Activated CD4-positive, alpha-beta memory T cell treated with anti-CD3 and anti-CD28 coated beads for 36 hours (primary cell): ENCODE results near the gene LITAFD. TPM values are rescaled to one million over a fixed set of nuclear protein-coding genes. Genes with fewer than 3 reads are reported as not detected.

ENCODE experiments used
- CTCF ChIA-PET: fragments of 350-600 bp; sonication (Branson Sonifier 250); formaldehyde crosslinking; loops from one replicate; lab custom pipeline; 2021; ENCODE audit warnings: antibody characterized with exemption, inconsistent platforms; lab: Charles Lee
- POLR2A ChIA-PET: fragments of 350-600 bp; sonication (Branson Sonifier 250); formaldehyde crosslinking; loops from one replicate; lab custom pipeline; 2021; ENCODE audit warnings: antibody characterized with exemption; lab: Charles Lee
- DNase-seq: peaks from one replicate; pipeline ENCODE4 v3.0.0-alpha.2; 2020
- H3K27ac Mint-ChIP-seq: one replicate; pipeline ENCODE4 v1.8.0; 2021; ENCODE audit warnings: mixed read lengths
- H3K27me3 Mint-ChIP-seq: one replicate; pipeline ENCODE4 v1.8.0; 2021; ENCODE audit warnings: mixed read lengths
- H3K36me3 Mint-ChIP-seq: one replicate; pipeline ENCODE4 v1.8.0; 2021; ENCODE audit warnings: mixed read lengths
- H3K4me1 Mint-ChIP-seq: one replicate; pipeline ENCODE4 v1.8.0; 2021; ENCODE audit warnings: low read depth, mixed read lengths
- H3K4me3 Mint-ChIP-seq: one replicate; pipeline ENCODE4 v1.8.0; 2021; ENCODE audit warnings: mild to moderate bottlenecking, mixed read lengths
- H3K9me3 Mint-ChIP-seq: one replicate; pipeline ENCODE4 v1.8.0; 2021; ENCODE audit warnings: mixed read lengths
- intact Hi-C: fragments of 100-400 bp; cut with micrococcal nuclease; formaldehyde crosslinking; loops from one replicate; pipeline ENCODE4 v1.15.1; 2023
- total RNA-seq, 2 experiments: library from RNA; stranded (reverse); gene quantifications; one replicate each; pipeline ENCODE4 v1.2.3, GENCODE V29; 2021

Gene LITAFD
- total RNA-seq, 2 experiments from 2014 or later = not detected

GRCh38 chr16:8919089-8919933 lies 37.2 kb downstream of the LITAFD start:
- intact Hi-C loops = no loop called here
- peak overlapping the region; percentile 48 for H3K4me3 Mint-ChIP-seq
- CTCF ChIA-PET = interaction anchor here (1.0 to 8.8 kb wide), 5 partner anchors 11 to 260 kb away, joined by 3 to 58 read pairs (median 3); no protein-coding TSS in a partner anchor
- POLR2A ChIA-PET = interaction anchor here (0.7 to 1.7 kb wide), 3 partner anchors 26 to 44 kb away, joined by 3 to 4 read pairs (median 3); partner anchors contain the start of gene USP7
- H3K27me3 Mint-ChIP-seq = no peaks in the 10 kb centered on the region
- peaks cover 71% of the 10 kb centered on the region for H3K36me3 Mint-ChIP-seq
- peaks cover 67% of the 10 kb centered on the region for H3K4me1 Mint-ChIP-seq
- H3K9me3 Mint-ChIP-seq = no peaks in the 10 kb centered on the region
- DNase-seq = peak; percentile 31
- H3K27ac Mint-ChIP-seq = peak overlapping the region; percentile 78

- intact Hi-C loops = loop anchor here (1.0 to 2.0 kb wide), 4 partner anchors 8 to 51 kb away; partner anchors contain the start of gene CARHSP1
- Mint-ChIP-seq H3K27me3 (no peaks in the 10 kb centered on the region), H3K36me3 (peaks cover 69% of the 10 kb centered on the region), H3K4me1 (peaks cover 70% of the 10 kb centered on the region), H3K4me3 (peak overlapping the region; percentile 48), H3K27ac (peak overlapping the region; percentile 78), H3K9me3 (no peaks in the 10 kb centered on the region)
- CTCF ChIA-PET = interaction anchor here (0.8 to 8.8 kb wide), 6 partner anchors 11 to 260 kb away, joined by 3 to 58 read pairs (median 4); no protein-coding TSS in a partner anchor
- POLR2A ChIA-PET = interaction anchor here (0.8 to 1.7 kb wide), 2 partner anchors 29 to 44 kb away, joined by 3 to 4 read pairs; partner anchors contain the start of gene USP7
- no peak for DNase-seq
Observed at GRCh38 chr16:8919934-8920462, 37.8 kb downstream of the LITAFD start.

DNA sequence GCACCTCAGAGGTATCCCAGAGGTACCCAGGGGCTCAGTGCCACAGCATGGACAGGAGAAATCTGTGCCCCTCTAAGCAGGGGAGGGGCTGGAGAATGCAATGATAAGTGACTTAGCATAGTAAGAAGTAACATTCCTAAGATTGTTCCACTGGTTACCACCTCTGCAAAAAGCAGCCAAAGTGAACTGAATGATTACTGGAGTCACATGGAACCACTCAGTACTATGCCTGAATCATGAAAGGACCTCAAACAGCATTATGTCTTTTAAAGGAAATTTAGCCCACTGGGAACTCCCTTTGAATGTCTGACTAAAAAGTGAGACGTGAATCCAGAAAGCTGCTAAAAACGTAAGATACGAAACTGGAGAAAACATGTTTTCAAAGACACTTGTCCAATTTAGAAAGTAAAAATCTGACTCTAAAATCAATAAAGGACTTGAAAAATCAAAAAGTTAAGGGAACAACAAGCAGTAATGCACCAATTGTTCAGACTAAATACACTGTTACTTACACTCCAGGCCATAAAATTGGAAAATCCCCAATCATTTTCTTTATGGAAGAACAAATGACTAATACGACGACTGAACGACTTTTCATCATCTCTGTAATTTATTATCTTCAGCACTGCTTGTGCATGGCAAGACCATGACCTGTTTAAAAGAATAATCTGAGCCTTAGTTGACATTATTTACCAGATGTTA lies 38.6 kb downstream of the LITAFD start:
- H3K27me3 Mint-ChIP-seq = no peaks in the 10 kb centered on the region

DNA sequence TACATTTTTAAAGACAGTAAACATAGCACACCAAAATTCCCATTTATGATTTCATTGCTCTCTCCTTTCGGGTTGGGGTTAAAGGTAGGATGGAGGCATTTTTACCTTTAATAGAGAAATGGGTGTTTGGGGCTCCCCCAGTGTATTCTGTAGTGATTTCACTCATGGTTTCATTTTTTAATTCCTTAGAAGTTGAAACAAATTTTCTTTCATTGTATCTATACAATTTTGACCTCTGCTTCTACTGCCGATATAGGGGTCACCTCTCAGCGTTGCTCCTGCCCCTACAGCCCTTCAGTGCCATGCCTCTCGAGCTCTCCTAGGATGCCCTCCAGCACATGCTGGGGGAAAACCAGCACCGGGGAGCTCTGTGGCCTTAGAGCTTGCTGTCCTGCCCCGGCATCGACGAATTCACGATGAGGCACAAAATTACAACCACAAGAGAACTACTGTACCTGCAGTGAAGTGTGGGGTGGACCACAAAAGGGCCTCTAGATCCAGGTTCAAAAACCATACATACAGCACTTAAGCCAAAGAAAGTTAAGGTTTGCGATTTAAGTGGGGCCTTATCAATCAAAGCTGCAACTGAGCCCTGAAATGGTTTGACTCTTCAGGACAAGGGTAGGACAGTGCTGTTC lies 39.3 kb downstream of the LITAFD start:
- ChIA-PET POLR2A (interaction anchor here (1.7 kb wide), 1 partner anchor 15 kb away, joined by 7 read pairs; no protein-coding TSS in a partner anchor), CTCF (interaction anchor here (1.5 to 8.8 kb wide), 3 partner anchors 14 to 87 kb away, joined by 4 to 58 read pairs (median 5); no protein-coding TSS in a partner anchor)
- intact Hi-C loops = loop anchor here (1.0 to 2.0 kb wide), 4 partner anchors 15 to 53 kb away; partner anchors contain the start of gene CARHSP1
- Mint-ChIP-seq H3K4me1 (peaks cover 70% of the 10 kb centered on the region), H3K9me3 (no peaks in the 10 kb centered on the region), H3K27ac (peak overlapping the region; percentile 78), H3K4me3 (no peak overlapping the region), H3K27me3 (no peaks in the 10 kb centered on the region), H3K36me3 (peaks cover 66% of the 10 kb centered on the region)
- DNase-seq = peak; percentile 37

More for the DNA sequence above, 38.6 kb downstream of the LITAFD start:
- ChIA-PET CTCF (interaction anchor here (0.8 to 8.8 kb wide), 2 partner anchors 15 to 88 kb away, joined by 4 to 58 read pairs; no protein-coding TSS in a partner anchor), POLR2A (interaction anchor here (1.7 kb wide), 2 partner anchors 16 to 30 kb away, joined by 4 to 7 read pairs; no protein-coding TSS in a partner anchor)
- Mint-ChIP-seq H3K4me1 (peaks cover 74% of the 10 kb centered on the region), H3K4me3 (no peak overlapping the region), H3K36me3 (peaks cover 71% of the 10 kb centered on the region), H3K27ac (peak overlapping the region; percentile 78), H3K9me3 (no peaks in the 10 kb centered on the region)
- intact Hi-C loops = loop anchor here (1.0 to 2.0 kb wide), 5 partner anchors 8 to 52 kb away; partner anchors contain the start of gene CARHSP1
- no peak for DNase-seq

DNA sequence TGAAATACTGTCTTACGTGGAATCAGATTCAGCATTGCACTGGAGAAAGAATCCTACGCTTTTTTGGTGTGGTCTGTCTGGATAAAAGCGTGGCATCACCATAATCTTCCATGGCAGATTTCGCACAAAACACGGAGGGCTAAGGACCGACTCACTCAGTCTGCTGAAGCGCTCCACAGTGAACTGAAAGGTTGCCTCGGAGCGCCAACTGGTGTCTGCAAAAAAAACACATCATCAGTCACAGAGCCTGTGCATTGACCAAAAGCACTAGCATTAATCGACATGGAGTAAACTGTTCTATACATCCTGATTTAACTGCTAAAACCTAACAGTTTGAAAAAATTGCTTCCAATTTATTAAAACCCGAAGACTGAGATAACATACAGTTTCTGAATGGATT lies 41.0 kb downstream of the LITAFD start:
- Mint-ChIP-seq H3K27ac (no peak overlapping the region), H3K4me3 (no peak overlapping the region), H3K4me1 (peaks cover 79% of the 10 kb centered on the region), H3K36me3 (peaks cover 63% of the 10 kb centered on the region), H3K9me3 (no peaks in the 10 kb centered on the region), H3K27me3 (no peaks in the 10 kb centered on the region)
- no peak for DNase-seq
- intact Hi-C loops = no loop called here
- CTCF ChIA-PET = interaction anchor here (1.2 to 8.8 kb wide), 3 partner anchors 13 to 205 kb away, joined by 3 to 58 read pairs (median 4); no protein-coding TSS in a partner anchor
- POLR2A ChIA-PET = no interaction called here

- intact Hi-C loops = no loop called here
- Mint-ChIP-seq H3K27me3 (no peaks in the 10 kb centered on the region), H3K27ac (peak overlapping the region; percentile 46)
Observed at GRCh38 chr16:8924214-8924613, 42.1 kb downstream of the LITAFD start.

DNA sequence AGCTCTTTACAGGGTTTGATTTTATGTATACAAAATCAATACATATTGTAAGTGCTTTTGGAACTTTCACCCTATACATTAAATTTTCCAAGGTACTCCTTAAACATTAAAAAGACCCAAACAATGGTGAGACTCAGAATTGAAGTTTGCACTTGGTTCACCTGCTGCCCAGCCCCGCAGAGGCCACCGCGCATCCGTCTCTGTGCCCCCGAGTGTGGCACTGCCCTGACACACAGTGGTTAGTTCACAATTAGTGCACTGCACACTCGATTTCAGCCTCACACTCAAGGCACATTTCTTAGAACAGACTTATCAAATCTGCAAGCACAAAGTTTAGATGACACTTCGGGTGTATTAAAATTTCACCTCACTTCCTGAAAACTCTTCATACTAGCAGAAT lies 43.3 kb downstream of the LITAFD start:
- H3K4me3 Mint-ChIP-seq = no peak overlapping the region
- no peaks in the 10 kb centered on the region for H3K9me3 Mint-ChIP-seq
- CTCF ChIA-PET = interaction anchor here (8.8 kb wide), 1 partner anchor 10 kb away, joined by 58 read pairs; no protein-coding TSS in a partner anchor
- peaks cover 60% of the 10 kb centered on the region for H3K36me3 Mint-ChIP-seq
- intact Hi-C loops = no loop called here
- DNase-seq = no peak
- POLR2A ChIA-PET = interaction anchor here (0.8 kb wide), 1 partner anchor 11 kb away, joined by 3 read pairs; no protein-coding TSS in a partner anchor
- no peak overlapping the region for H3K27ac Mint-ChIP-seq
- H3K4me1 Mint-ChIP-seq = peaks cover 79% of the 10 kb centered on the region
- H3K27me3 Mint-ChIP-seq = no peaks in the 10 kb centered on the region

More at GRCh38 chr16:8924214-8924613, 42.1 kb downstream of the LITAFD start:
- no peak for DNase-seq
- H3K4me1 Mint-ChIP-seq = peaks cover 82% of the 10 kb centered on the region
- peaks cover 65% of the 10 kb centered on the region for H3K36me3 Mint-ChIP-seq
- ChIA-PET POLR2A (interaction anchor here (1.1 kb wide), 1 partner anchor 167 kb away, joined by 3 read pairs; the partner anchor contains the start of gene HAPSTR1), CTCF (interaction anchor here (0.6 to 8.8 kb wide), 4 partner anchors 12 to 85 kb away, joined by 3 to 58 read pairs (median 4); no protein-coding TSS in a partner anchor)
- no peaks in the 10 kb centered on the region for H3K9me3 Mint-ChIP-seq
- H3K4me3 Mint-ChIP-seq = no peak overlapping the region

DNA sequence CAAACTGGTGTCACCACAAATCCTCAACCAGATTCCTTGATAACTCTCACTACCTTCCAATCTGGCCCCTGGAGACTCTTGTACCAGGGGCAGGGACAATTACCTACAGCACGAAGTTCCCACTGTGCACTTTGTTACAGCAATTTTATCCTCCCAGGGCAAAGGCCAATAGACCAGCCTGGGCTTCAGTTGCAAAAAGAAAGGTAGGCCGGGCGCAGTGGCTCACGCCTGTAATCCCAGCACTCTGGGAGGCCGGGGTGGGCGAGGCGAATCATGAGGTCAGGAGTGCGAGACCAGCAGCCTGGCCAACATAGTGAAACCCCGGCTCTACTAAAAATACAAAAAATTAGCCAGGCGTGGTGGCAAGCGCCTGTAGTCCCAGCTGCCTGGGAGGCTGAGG lies 44.7 kb downstream of the LITAFD start:
- no peak overlapping the region for H3K4me3 Mint-ChIP-seq
- no peak overlapping the region for H3K27ac Mint-ChIP-seq
- DNase-seq = no peak
- peaks cover 72% of the 10 kb centered on the region for H3K4me1 Mint-ChIP-seq
- ChIA-PET POLR2A (no interaction called here), CTCF (no interaction called here)
- H3K9me3 Mint-ChIP-seq = no peaks in the 10 kb centered on the region
- intact Hi-C loops = no loop called here
- H3K36me3 Mint-ChIP-seq = peaks cover 54% of the 10 kb centered on the region
- no peaks in the 10 kb centered on the region for H3K27me3 Mint-ChIP-seq

GRCh38 chr16:8928467-8928957 lies 46.4 kb downstream of the LITAFD start:
- Mint-ChIP-seq H3K36me3 (peaks cover 42% of the 10 kb centered on the region), H3K27me3 (no peaks in the 10 kb centered on the region), H3K4me3 (no peak overlapping the region), H3K27ac (peak overlapping the region; percentile 46), H3K4me1 (peaks cover 67% of the 10 kb centered on the region), H3K9me3 (no peaks in the 10 kb centered on the region)
- ChIA-PET CTCF (interaction anchor here (0.9 to 1.8 kb wide), 3 partner anchors 8 to 210 kb away, joined by 3 to 18 read pairs (median 6); no protein-coding TSS in a partner anchor), POLR2A (interaction anchor here (0.5 to 1.6 kb wide), 4 partner anchors 10 to 144 kb away, joined by 3 to 6 read pairs (median 4); no protein-coding TSS in a partner anchor)
- intact Hi-C loops = loop anchor here (1.0 kb wide), 4 partner anchors 8 to 36 kb away; no protein-coding TSS in a partner anchor
- DNase-seq = peak; percentile 73

DNA sequence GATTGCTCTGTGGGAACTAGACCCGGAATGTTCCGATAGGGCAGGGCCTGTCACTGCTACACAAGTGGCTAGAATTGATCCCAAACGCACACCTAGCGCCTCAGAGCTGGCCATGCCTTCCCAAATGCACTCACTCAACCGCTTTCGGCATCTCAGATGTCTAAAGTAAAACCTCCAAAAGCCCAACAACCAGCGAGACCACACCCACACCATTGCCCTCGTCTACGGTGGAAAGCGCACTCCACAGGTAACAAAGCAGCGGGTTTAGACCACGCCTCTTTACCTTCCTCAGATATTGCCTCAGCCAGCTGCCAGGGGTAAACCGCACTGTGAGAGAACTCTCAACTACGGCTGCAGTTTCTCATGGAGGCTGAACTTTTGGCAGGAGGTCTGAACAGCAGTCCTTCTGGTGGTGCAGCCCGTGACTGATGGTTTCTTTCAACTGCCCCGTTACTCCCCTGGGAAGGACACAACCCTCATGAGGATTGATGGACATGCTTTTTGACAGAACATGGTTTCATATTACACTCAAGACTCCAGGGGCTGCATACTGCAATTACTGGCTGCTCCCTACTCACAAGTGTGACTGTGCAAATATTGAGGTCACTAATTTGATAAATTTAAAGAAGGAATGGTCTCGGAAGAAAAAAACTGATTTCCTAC lies 47.1 kb downstream of the LITAFD start:
- CTCF ChIA-PET = interaction anchor here (1.8 kb wide), 1 partner anchor 80 kb away, joined by 6 read pairs; no protein-coding TSS in a partner anchor
- intact Hi-C loops = no loop called here
- POLR2A ChIA-PET = no interaction called here
- no peaks in the 10 kb centered on the region for H3K27me3 Mint-ChIP-seq
- H3K27ac Mint-ChIP-seq = peak overlapping the region; percentile 46
- H3K36me3 Mint-ChIP-seq = peaks cover 41% of the 10 kb centered on the region
- H3K9me3 Mint-ChIP-seq = no peaks in the 10 kb centered on the region
- H3K4me1 Mint-ChIP-seq = peaks cover 65% of the 10 kb centered on the region
- DNase-seq = no peak
- H3K4me3 Mint-ChIP-seq = no peak overlapping the region
